ENCODE results near the gene RBMS3. TPM values are rescaled to one million over a fixed set of nuclear protein-coding genes. Genes with fewer than 3 reads are reported as not detected.

RBMS3 gene
- total RNA-seq, 1 donor from 2014 or later, result 47.6 TPM

DNA sequence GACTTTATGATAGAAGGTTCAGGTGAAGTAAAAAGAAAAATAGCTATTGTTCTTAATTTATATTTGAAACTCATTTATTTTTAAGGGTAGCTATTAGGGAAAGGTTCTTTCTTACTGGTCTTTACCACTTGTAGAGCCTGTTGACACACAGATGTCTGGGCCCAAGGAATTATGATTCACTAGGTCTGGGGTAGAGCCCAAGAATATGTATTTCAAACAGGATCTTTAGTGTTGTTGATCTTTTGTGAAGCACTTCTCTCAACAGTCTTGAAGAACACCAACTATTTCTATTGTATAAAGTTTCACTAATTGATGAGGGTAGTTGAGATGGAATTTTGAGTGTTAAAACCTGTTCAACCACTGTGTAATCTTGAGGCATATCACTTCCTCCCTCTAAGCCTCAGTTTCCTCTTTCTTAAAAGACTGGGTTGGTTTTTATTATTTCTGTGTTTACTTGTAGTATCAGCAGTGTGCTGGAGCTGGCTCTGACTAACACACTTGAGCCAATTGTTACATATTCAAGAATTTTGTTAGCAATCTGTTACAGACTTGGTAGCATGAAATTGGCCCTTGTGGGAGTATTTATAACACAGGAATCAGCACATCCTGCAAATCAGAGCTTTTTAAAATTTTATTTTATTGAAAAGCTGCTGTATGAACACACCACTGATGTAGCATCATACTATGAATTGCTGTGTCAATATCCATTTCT, 155.9 kb downstream of the RBMS3 start:
- Mint-ChIP-seq H3K4me1 (ENCODE audit: low read depth) (peaks cover 41% of the 10 kb centered on the region), H3K9me3 (ENCODE audit: low read depth) (no peaks in the 10 kb centered on the region), H3K27ac (ENCODE audit: unreplicated experiment) (no peak overlapping the region), H3K27me3 (ENCODE audit: low read depth) (no peaks in the 10 kb centered on the region), H3K36me3 (ENCODE audit: low read depth) (peaks cover 9% of the 10 kb centered on the region), H3K4me3 (ENCODE audit: unreplicated experiment) (no peak overlapping the region)
- DNase-seq (ENCODE audit: low spot score), result no peak
- TF ChIP-seq, protein P1, sequence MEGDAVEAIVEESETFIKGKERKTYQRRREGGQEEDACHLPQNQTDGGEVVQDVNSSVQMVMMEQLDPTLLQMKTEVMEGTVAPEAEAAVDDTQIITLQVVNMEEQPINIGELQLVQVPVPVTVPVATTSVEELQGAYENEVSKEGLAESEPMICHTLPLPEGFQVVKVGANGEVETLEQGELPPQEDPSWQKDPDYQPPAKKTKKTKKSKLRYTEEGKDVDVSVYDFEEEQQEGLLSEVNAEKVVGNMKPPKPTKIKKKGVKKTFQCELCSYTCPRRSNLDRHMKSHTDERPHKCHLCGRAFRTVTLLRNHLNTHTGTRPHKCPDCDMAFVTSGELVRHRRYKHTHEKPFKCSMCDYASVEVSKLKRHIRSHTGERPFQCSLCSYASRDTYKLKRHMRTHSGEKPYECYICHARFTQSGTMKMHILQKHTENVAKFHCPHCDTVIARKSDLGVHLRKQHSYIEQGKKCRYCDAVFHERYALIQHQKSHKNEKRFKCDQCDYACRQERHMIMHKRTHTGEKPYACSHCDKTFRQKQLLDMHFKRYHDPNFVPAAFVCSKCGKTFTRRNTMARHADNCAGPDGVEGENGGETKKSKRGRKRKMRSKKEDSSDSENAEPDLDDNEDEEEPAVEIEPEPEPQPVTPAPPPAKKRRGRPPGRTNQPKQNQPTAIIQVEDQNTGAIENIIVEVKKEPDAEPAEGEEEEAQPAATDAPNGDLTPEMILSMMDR (IDR thresholded peaks at IDR 0.05), result no peak

DNA sequence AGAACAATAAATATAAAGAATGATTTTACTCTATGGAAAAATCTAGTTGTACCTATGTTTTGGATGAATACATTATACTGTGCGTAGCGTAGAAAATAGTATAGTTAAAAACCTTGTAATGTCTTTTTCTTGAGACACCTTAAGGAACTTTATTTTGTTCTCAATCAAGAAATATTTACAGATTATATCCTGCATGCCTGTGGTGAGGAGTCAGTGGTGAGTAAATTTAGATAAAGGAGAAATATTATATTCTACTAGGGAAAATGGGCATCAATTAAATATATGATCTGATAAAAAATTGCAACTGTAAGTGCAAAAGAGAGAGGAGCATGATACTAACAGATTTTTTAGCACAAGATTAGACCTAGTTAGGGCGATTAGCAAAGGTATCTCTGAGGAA, 157.7 kb downstream of the RBMS3 start:
- TF ChIP-seq, protein P1 (IDR thresholded peaks at IDR 0.05), result no peak
- Mint-ChIP-seq H3K9me3 (ENCODE audit: low read depth) (peaks cover 3% of the 10 kb centered on the region), H3K36me3 (ENCODE audit: low read depth) (peaks cover 12% of the 10 kb centered on the region), H3K27ac (ENCODE audit: unreplicated experiment) (no peak overlapping the region), H3K27me3 (ENCODE audit: low read depth) (no peaks in the 10 kb centered on the region), H3K4me1 (ENCODE audit: low read depth) (peaks cover 24% of the 10 kb centered on the region), H3K4me3 (ENCODE audit: unreplicated experiment) (no peak overlapping the region)
- DNase-seq (ENCODE audit: low spot score), result no peak

DNA sequence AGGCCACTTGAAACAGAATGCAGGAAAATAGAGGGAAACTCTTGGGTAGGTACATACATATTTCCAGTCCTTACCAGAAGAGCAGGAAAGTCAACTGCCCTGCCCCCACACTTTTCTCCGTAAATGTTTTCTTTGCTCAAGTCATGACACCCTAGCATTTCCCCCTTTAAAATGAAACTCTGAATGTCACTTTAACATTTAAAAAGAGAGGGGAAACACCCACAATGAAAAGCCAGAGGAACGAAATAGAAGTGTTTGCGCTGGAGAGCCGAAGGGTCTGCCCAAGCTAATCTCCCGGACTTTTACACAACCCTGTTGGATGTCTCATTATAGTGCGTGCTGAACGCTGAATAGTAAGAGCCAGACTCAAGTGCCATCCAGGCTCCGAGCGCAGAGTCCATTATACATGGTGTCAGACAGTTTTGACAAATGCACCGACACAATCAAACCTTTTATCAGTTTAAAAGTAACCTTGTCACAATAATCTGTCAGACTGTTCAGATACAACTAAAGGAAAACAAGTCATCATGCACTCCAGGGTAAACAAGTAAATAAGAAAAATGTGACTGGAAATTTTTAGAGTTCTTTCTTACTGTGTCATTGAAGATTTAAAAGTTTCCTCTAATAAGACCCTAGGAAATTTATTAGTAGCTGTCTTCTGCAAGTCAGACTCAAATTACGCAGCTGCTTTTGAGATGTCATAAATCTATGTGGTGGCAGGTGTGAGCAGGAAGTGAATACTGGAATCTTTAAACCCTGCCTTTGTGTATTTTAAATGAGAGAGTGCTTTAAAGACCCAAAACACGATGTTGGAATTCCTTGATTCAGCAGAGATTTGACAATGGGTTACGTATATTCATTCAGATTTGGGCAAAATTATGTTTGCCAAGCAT, 159.8 kb downstream of the RBMS3 start:
- peak overlapping the region; percentile 80 for H3K27ac Mint-ChIP-seq (ENCODE audit: unreplicated experiment)
- no peaks in the 10 kb centered on the region for H3K27me3 Mint-ChIP-seq (ENCODE audit: low read depth)
- DNase-seq (ENCODE audit: low spot score), result no peak
- peaks cover 18% of the 10 kb centered on the region for H3K4me1 Mint-ChIP-seq (ENCODE audit: low read depth)
- H3K4me3 Mint-ChIP-seq (ENCODE audit: unreplicated experiment), result peak overlapping the region; percentile 67
- H3K9me3 Mint-ChIP-seq (ENCODE audit: low read depth), result peaks cover 7% of the 10 kb centered on the region
- TF ChIP-seq, protein P1 (IDR thresholded peaks at IDR 0.05), result no peak
- H3K36me3 Mint-ChIP-seq (ENCODE audit: low read depth), result peaks cover 18% of the 10 kb centered on the region

DNA sequence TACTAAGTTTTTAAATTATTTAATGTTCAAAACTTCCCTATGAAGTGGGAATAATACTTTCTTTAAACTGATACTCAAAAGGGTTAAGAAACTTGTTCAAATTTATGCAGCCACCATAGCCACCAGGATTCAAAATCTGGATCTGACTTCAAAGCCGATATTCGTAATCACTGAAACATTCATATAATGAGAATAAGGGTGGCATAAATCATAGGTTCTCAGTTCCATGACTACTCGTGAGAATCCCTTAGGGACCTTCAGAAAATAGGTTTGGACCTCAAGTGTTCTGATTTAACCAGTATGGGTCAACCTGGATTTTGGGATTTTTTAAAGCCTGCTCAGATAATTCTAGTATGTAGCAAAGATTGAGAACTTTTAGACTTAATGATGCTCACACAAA, 160.6 kb downstream of the RBMS3 start:
- no peak overlapping the region for H3K4me3 Mint-ChIP-seq (ENCODE audit: unreplicated experiment)
- TF ChIP-seq, protein P1 (IDR thresholded peaks at IDR 0.05), result no peak
- peaks cover 18% of the 10 kb centered on the region for H3K4me1 Mint-ChIP-seq (ENCODE audit: low read depth)
- no peak overlapping the region for H3K27ac Mint-ChIP-seq (ENCODE audit: unreplicated experiment)
- H3K9me3 Mint-ChIP-seq (ENCODE audit: low read depth), result peaks cover 7% of the 10 kb centered on the region
- no peaks in the 10 kb centered on the region for H3K27me3 Mint-ChIP-seq (ENCODE audit: low read depth)
- peaks cover 18% of the 10 kb centered on the region for H3K36me3 Mint-ChIP-seq (ENCODE audit: low read depth)
- DNase-seq (ENCODE audit: low spot score), result no peak

DNA sequence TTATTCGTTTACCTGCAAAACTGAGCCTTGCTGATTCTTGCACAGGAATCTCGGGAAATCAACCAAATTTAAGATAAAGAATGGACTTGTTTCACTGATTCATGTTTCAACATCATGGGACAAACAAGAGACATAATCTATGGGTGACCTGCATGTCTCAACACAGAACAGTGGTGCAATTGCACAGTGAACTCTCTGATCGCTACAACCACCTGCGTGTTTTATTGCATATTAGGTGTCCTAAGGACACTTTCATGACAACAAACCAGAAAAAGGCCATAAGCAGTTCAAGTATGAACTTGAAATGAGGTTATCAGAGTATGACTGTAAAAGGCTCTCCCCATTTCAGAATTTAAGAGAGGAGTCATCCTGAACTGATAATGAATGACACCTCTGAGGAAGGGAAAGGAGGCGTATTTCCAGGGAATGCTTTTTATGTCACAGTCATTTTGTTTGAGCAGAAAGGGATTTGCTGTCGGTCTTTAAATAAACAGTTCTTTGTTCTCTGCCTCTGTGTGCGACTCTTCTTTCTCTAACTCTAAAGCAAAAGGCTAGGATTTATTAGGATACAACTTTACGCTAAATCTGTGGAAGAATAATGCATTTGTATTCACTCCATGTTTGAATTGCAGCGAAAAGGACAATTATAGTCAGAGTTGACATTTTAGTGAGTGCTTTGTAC, 167.2 kb downstream of the RBMS3 start:
- no peaks in the 10 kb centered on the region for H3K27me3 Mint-ChIP-seq (ENCODE audit: low read depth)
- no peak overlapping the region for H3K4me3 Mint-ChIP-seq (ENCODE audit: unreplicated experiment)
- H3K9me3 Mint-ChIP-seq (ENCODE audit: low read depth), result peaks cover 7% of the 10 kb centered on the region
- DNase-seq (ENCODE audit: low spot score), result no peak
- H3K36me3 Mint-ChIP-seq (ENCODE audit: low read depth), result peaks cover 13% of the 10 kb centered on the region
- TF ChIP-seq, protein P1 (IDR thresholded peaks at IDR 0.05), result no peak
- no peak overlapping the region for H3K27ac Mint-ChIP-seq (ENCODE audit: unreplicated experiment)
- peaks cover 16% of the 10 kb centered on the region for H3K4me1 Mint-ChIP-seq (ENCODE audit: low read depth)
